ENCODE results near the gene MSL3B.

The MSL3B gene

GRCh38 chr2:233837694-233838229 is 30.4 kb downstream of the MSL3B start:
- H3K4me2 ChIP-seq (ENCODE audit: low read length) = no peak overlapping the region
- no peak overlapping the region for H2AFZ ChIP-seq (ENCODE audit: low read depth, low read length)
- H3K9ac ChIP-seq (ENCODE audit: low read length) = no peak overlapping the region
- no peaks in the 10 kb centered on the region for H3K9me3 ChIP-seq (ENCODE audit: low read length)
- H3K27me3 ChIP-seq (ENCODE audit: insufficient read depth, low read depth, low read length) = no peaks in the 10 kb centered on the region
- no peaks in the 10 kb centered on the region for H3K9me2 ChIP-seq (ENCODE audit: insufficient read depth, low read length)
- H3K27ac ChIP-seq (ENCODE audit: low read length) = no peak overlapping the region
- TF ChIP-seq POLR2AphosphoS5 (IDR thresholded peaks at IDR 0.05) = no peak
- no peak for TF ChIP-seq TAF1 (IDR thresholded peaks at IDR 0.05; ENCODE audit: low read depth)
- no peak for TF ChIP-seq RAD21 (conservative IDR thresholded peaks at IDR 0.05)
- TF ChIP-seq REST (IDR thresholded peaks at IDR 0.05; ENCODE audit: borderline replicate concordance) = no peak
- no peak for TF ChIP-seq CTCF (IDR thresholded peaks at IDR 0.05; ENCODE audit: poor library complexity, severe bottlenecking)
- TF ChIP-seq EP300 (conservative IDR thresholded peaks at IDR 0.05; ENCODE audit: poor library complexity, severe bottlenecking) = no peak
- no peak for TF ChIP-seq MXI1 (conservative IDR thresholded peaks at IDR 0.05; ENCODE audit: poor library complexity, severe bottlenecking)
- TF ChIP-seq EZH2 (IDR thresholded peaks at IDR 0.05; ENCODE audit: borderline replicate concordance, insufficient read depth, low read length, poor library complexity, severe bottlenecking) = no peak
- TF ChIP-seq SMC3 (conservative IDR thresholded peaks at IDR 0.05; ENCODE audit: poor library complexity) = no peak
- no peaks in the 10 kb centered on the region for H3F3A ChIP-seq (ENCODE audit: insufficient read depth, low read length, poor library complexity, severe bottlenecking)
- H3K4me3 ChIP-seq (ENCODE audit: low read length) = no peak overlapping the region
- H3K79me2 ChIP-seq (replicated peaks; ENCODE audit: insufficient read depth, low read length) = peaks cover 4% of the 10 kb centered on the region
- no peaks in the 10 kb centered on the region for H4K20me1 ChIP-seq (ENCODE audit: insufficient read depth)
- H3K36me3 ChIP-seq (ENCODE audit: insufficient read depth, low read length) = no peaks in the 10 kb centered on the region

DNA sequence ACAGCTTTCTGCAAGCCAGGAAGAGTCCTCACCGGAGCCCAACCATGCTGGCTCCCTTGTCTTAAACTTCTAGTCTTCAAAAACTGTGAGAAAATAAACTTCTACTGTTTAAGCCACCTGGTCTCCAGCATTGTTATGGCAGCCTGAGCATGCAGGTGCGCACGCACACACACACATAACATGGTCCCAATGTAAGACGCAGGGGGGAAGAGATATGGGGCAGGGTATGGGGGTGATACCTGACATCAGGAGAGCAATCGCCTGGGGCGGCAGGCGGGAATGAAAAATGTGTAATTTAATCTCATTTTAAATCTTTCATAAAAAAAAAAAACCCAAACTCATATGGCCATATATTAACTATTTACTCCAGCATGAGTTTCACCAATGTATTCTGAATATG is 31.8 kb downstream of the MSL3B start:
- H3K79me2 ChIP-seq (replicated peaks; ENCODE audit: insufficient read depth, low read length) = peaks cover 4% of the 10 kb centered on the region

More for the DNA sequence above, 31.8 kb downstream of the MSL3B start:
- no peak overlapping the region for H3K9ac ChIP-seq (ENCODE audit: low read length)
- H4K20me1 ChIP-seq (ENCODE audit: insufficient read depth) = no peaks in the 10 kb centered on the region
- H3K27me3 ChIP-seq (ENCODE audit: insufficient read depth, low read depth, low read length) = no peaks in the 10 kb centered on the region
- no peaks in the 10 kb centered on the region for H3K36me3 ChIP-seq (ENCODE audit: insufficient read depth, low read length)
- no peaks in the 10 kb centered on the region for H3F3A ChIP-seq (ENCODE audit: insufficient read depth, low read length, poor library complexity, severe bottlenecking)
- TF ChIP-seq RAD21 (conservative IDR thresholded peaks at IDR 0.05) (no peak), EZH2 (IDR thresholded peaks at IDR 0.05; ENCODE audit: borderline replicate concordance, insufficient read depth, low read length, poor library complexity, severe bottlenecking) (no peak), REST (IDR thresholded peaks at IDR 0.05; ENCODE audit: borderline replicate concordance) (no peak), POLR2AphosphoS5 (IDR thresholded peaks at IDR 0.05) (no peak), EP300 (conservative IDR thresholded peaks at IDR 0.05; ENCODE audit: poor library complexity, severe bottlenecking) (no peak), CTCF (IDR thresholded peaks at IDR 0.05; ENCODE audit: poor library complexity, severe bottlenecking) (no peak), MXI1 (conservative IDR thresholded peaks at IDR 0.05; ENCODE audit: poor library complexity, severe bottlenecking) (no peak)
- no peak overlapping the region for H3K4me3 ChIP-seq (ENCODE audit: low read length)
- H3K9me2 ChIP-seq (ENCODE audit: insufficient read depth, low read length) = no peaks in the 10 kb centered on the region
- no peak overlapping the region for H3K4me2 ChIP-seq (ENCODE audit: low read length)
- H2AFZ ChIP-seq (ENCODE audit: low read depth, low read length) = no peak overlapping the region
- no peak overlapping the region for H3K27ac ChIP-seq (ENCODE audit: low read length)
- H3K9me3 ChIP-seq (ENCODE audit: low read length) = no peaks in the 10 kb centered on the region
